NCI-H460 (cell line): ENCODE data around the gene NR5A2. TPM values are rescaled to one million over a fixed set of nuclear protein-coding genes. Genes with fewer than 3 reads are reported as not detected.
A peak's percentile ranks its signal among the peaks of the same experiment; 100 is the strongest.

ENCODE experiments used
- DNase-seq: peaks from one replicate; pipeline ENCODE4 v3.0.0-alpha.2; 2016; ENCODE audit warnings: low read depth; ENCODE audit errors: extremely low read depth
- total RNA-seq: library from RNA; depleted of rRNA; stranded (reverse); fragments of >200 nt; shearing (Covaris generic); gene quantifications from 2 replicates; pipeline ENCODE4 v1.2.3, GENCODE V29; 2014

NR5A2 gene
- total RNA-seq, 1 experiment from 2014 or later, result 0.10 TPM

- DNase-seq, result no peak
These were observed 91.4 kb downstream of the NR5A2 start for GRCh38 chr1:200118779-200119505.

- DNase-seq, result no peak
These were observed 93.9 kb downstream of the NR5A2 start for GRCh38 chr1:200121421-200121820.

- no peak for DNase-seq
These were observed 96.8 kb downstream of the NR5A2 start for GRCh38 chr1:200124309-200124708.

GRCh38 chr1:200128081-200128480, 100.6 kb downstream of the NR5A2 start:
- DNase-seq, result no peak

GRCh38 chr1:200128944-200129879, 101.7 kb downstream of the NR5A2 start:
- no peak for DNase-seq

- no peak for DNase-seq
These were observed 103.0 kb downstream of the NR5A2 start for GRCh38 chr1:200130552-200130951.

GRCh38 chr1:200131551-200132125, 104.1 kb downstream of the NR5A2 start:
- no peak for DNase-seq

- DNase-seq, result no peak
These were observed 105.6 kb downstream of the NR5A2 start for GRCh38 chr1:200133123-200133522.

- no peak for DNase-seq
These were observed 106.6 kb downstream of the NR5A2 start for GRCh38 chr1:200134116-200134515.

- no peak for DNase-seq
These were observed 108.9 kb downstream of the NR5A2 start for GRCh38 chr1:200136384-200136783.

GRCh38 chr1:200139661-200140250, 112.2 kb downstream of the NR5A2 start:
- peak; percentile 54 for DNase-seq

GRCh38 chr1:200143347-200143746, 115.8 kb downstream of the NR5A2 start:
- DNase-seq, result no peak

GRCh38 chr1:200146100-200146499, 118.6 kb downstream of the NR5A2 start:
- no peak for DNase-seq

- DNase-seq, result no peak
These were observed 119.6 kb downstream of the NR5A2 start for GRCh38 chr1:200147094-200147493.

- no peak for DNase-seq
These were observed 120.2 kb downstream of the NR5A2 start for GRCh38 chr1:200147742-200148141.

GRCh38 chr1:200150006-200150405, 122.5 kb downstream of the NR5A2 start:
- no peak for DNase-seq

- peak; percentile 37 for DNase-seq
These were observed 123.2 kb downstream of the NR5A2 start for GRCh38 chr1:200150721-200151120.

GRCh38 chr1:200152336-200152735, 124.8 kb downstream of the NR5A2 start:
- no peak for DNase-seq

- no peak for DNase-seq
These were observed 126.0 kb downstream of the NR5A2 start for GRCh38 chr1:200153277-200154055.

GRCh38 chr1:200154069-200154767, 126.7 kb downstream of the NR5A2 start:
- DNase-seq, result no peak
